ENCODE results near the gene CRTC3. TPM values are rescaled to one million over a fixed set of nuclear protein-coding genes. Genes with fewer than 3 reads are reported as not detected.

CRTC3 gene
- total RNA-seq, 1 experiment from 2014 or later = 3.9 TPM

DNA sequence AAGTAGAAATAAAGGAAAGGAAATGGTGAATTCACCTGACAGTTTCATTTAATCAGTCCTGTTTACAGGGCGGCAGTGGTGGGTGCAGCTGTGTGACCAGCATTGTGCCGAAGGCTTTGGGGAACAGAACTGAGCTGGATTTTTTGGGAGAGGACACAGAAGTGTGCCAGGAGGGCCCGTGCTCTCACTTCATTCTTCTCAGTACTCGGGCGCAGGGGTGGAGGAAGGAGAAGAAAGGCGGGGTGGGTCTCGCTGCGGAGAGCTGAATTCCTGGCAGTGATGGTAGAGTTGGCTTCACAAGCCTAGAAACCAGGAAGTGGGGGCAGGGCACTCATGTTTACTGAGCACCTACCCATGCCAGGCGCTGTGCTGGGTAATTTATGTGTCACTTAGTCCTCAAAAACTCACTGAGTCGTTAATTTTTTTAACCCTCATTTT is 64.6 kb downstream of the CRTC3 start:
- no peak overlapping the region for H2BK120ac ChIP-seq (ENCODE audit: low read depth, low read length, poor library complexity, severe bottlenecking)
- no peak overlapping the region for H4K5ac ChIP-seq (ENCODE audit: insufficient read length, low read depth, low read length)
- no peak overlapping the region for H3T11ph ChIP-seq (ENCODE audit: low read length)
- H3K4ac ChIP-seq (ENCODE audit: low read depth, low read length) = no peak overlapping the region
- no peak overlapping the region for H2BK15ac ChIP-seq (ENCODE audit: low read depth, low read length)
- no peak overlapping the region for H4K91ac ChIP-seq (ENCODE audit: insufficient read length, low read depth, low read length)
- H3K9ac ChIP-seq (ENCODE audit: extremely low read depth, insufficient read length, low read length) = no peak overlapping the region
- no peak overlapping the region for H4K8ac ChIP-seq (replicated peaks; ENCODE audit: insufficient read length, low read depth, low read length)
- H2BK5ac ChIP-seq (ENCODE audit: insufficient read length, low read length) = no peak overlapping the region
- Mint-ChIP-seq H3K36me3 (ENCODE audit: insufficient read depth in 1 of 3, low read depth in 3 of 3) (no peaks in the 10 kb centered on the region), H3K4me3 (no peak overlapping the region), H3K9me3 (no peaks in the 10 kb centered on the region), H3K27me3 (ENCODE audit: low read depth) (no peaks in the 10 kb centered on the region), H3K4me1 (peaks cover 12 to 17% of the 10 kb centered on the region in 2 experiments), H3K27ac (peak overlapping the region in 2 of 3 experiments; percentile 80 to 81; a peak in 4 of 7 replicates)
- no peak overlapping the region for H3K56ac ChIP-seq (ENCODE audit: insufficient read length, low read depth, low read length)
- no peaks in the 10 kb centered on the region for H3K9me3 ChIP-seq (ENCODE audit: control insufficient read depth, low read depth, low read length)
- no peak overlapping the region for H3K4me2 ChIP-seq (ENCODE audit: insufficient read depth, insufficient read length, low read length)
- H3K79me1 ChIP-seq (ENCODE audit: insufficient read depth, low read depth, low read length, poor library complexity, severe bottlenecking) = peaks cover 3% of the 10 kb centered on the region
- H3K4me1 ChIP-seq (ENCODE audit: insufficient read depth, low read length) = no peaks in the 10 kb centered on the region; the same call in 1 of the 2 replicates
- no peak overlapping the region for H2BK20ac ChIP-seq (ENCODE audit: low read depth, low read length, poor library complexity, severe bottlenecking)
- H2AFZ ChIP-seq (ENCODE audit: low read length) = no peak overlapping the region
- no CpG with 5 or more reads among the region's 10 CpGs for WGBS (ENCODE audit: extremely low coverage, insufficient read length, low lambda C conversion rate)
- H3K23me2 ChIP-seq (ENCODE audit: insufficient read length, low read depth, low read length, poor library complexity, severe bottlenecking) = no peaks in the 10 kb centered on the region
- H3K27ac ChIP-seq (ENCODE audit: insufficient read length, low read depth, low read length) = no peak overlapping the region
- H3K18ac ChIP-seq (ENCODE audit: insufficient read length, low read depth, low read length) = no peak overlapping the region
- TF ChIP-seq, protein P1, sequence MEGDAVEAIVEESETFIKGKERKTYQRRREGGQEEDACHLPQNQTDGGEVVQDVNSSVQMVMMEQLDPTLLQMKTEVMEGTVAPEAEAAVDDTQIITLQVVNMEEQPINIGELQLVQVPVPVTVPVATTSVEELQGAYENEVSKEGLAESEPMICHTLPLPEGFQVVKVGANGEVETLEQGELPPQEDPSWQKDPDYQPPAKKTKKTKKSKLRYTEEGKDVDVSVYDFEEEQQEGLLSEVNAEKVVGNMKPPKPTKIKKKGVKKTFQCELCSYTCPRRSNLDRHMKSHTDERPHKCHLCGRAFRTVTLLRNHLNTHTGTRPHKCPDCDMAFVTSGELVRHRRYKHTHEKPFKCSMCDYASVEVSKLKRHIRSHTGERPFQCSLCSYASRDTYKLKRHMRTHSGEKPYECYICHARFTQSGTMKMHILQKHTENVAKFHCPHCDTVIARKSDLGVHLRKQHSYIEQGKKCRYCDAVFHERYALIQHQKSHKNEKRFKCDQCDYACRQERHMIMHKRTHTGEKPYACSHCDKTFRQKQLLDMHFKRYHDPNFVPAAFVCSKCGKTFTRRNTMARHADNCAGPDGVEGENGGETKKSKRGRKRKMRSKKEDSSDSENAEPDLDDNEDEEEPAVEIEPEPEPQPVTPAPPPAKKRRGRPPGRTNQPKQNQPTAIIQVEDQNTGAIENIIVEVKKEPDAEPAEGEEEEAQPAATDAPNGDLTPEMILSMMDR (conservative IDR thresholded peaks at IDR 0.05) = no peak
- H3K23ac ChIP-seq (ENCODE audit: insufficient read length, low read depth, low read length) = no peak overlapping the region
- H2AK5ac ChIP-seq (ENCODE audit: insufficient read length, low read length) = no peak overlapping the region
- no peak overlapping the region for H2BK12ac ChIP-seq (ENCODE audit: insufficient read length, low read depth, low read length)
- H4K20me1 ChIP-seq (ENCODE audit: control insufficient read depth, insufficient read depth, insufficient read length) = no peaks in the 10 kb centered on the region
- H3K14ac ChIP-seq (ENCODE audit: insufficient read depth, low read length) = no peak overlapping the region
- peaks cover 3% of the 10 kb centered on the region; the same call in 1 of the 2 replicates for H3K27me3 ChIP-seq (ENCODE audit: insufficient read depth, low read length)
- no peak for DNase-seq
- H3K79me2 ChIP-seq (ENCODE audit: insufficient read depth, low read length) = no peaks in the 10 kb centered on the region
